KMS-11 (cell line): ENCODE results near the gene NR0B1.

Source experiments
- H2AFZ ChIP-seq: fragments of 200-600 bp; sonication (generic); 2 replicates; pipeline ENCODE4 v1.6.1; 2016; ENCODE audit warnings: antibody characterized with exemption, mixed run types, low read depth
- H3K27ac ChIP-seq: fragments of 200-600 bp; sonication (generic); 2 replicates; pipeline ENCODE4 v1.6.1; 2016; ENCODE audit warnings: mild to moderate bottlenecking, mixed run types
- H3K27me3 ChIP-seq: fragments of 200-600 bp; sonication (generic); 2 replicates; pipeline ENCODE4 v1.6.1; 2017; ENCODE audit warnings: mild to moderate bottlenecking, low read depth, mixed run types, moderate library complexity; ENCODE audit not compliant: insufficient read depth
- H3K36me3 ChIP-seq: fragments of 200-600 bp; sonication (generic); 2 replicates; pipeline ENCODE4 v1.6.1; 2017; ENCODE audit warnings: mild to moderate bottlenecking, mixed run types; ENCODE audit not compliant: insufficient read depth
- H3K4me1 ChIP-seq: fragments of 200-600 bp; sonication (generic); 2 replicates; pipeline ENCODE4 v1.6.1; 2016; ENCODE audit warnings: mild to moderate bottlenecking, low read depth, mixed run types; ENCODE audit not compliant: poor library complexity, severe bottlenecking
- H3K4me2 ChIP-seq: fragments of 200-600 bp; sonication (generic); 2 replicates; pipeline ENCODE4 v1.7.0; 2016; ENCODE audit warnings: mild to moderate bottlenecking, mixed run types
- H3K4me3 ChIP-seq: fragments of 200-600 bp; sonication (generic); IDR thresholded peaks from 2 replicates; pipeline ENCODE4 v1.6.1; 2017; ENCODE audit warnings: low read depth, low read length, mixed read lengths; ENCODE audit not compliant: insufficient read depth
- H3K79me2 ChIP-seq: fragments of 200-600 bp; sonication (generic); 2 replicates; pipeline ENCODE4 v1.6.1; 2016; ENCODE audit warnings: low read depth, mixed run types; ENCODE audit not compliant: insufficient read depth
- H3K9ac ChIP-seq: fragments of 200-600 bp; sonication (generic); 2 replicates; pipeline ENCODE4 v1.6.1; 2016; ENCODE audit warnings: mild to moderate bottlenecking, mixed run types
- H4K20me1 ChIP-seq: fragments of 200-600 bp; sonication (generic); 2 replicates; pipeline ENCODE4 v1.6.1; 2016; ENCODE audit warnings: mild to moderate bottlenecking, mixed run types; ENCODE audit not compliant: insufficient read depth
- CTCF ChIP-seq: fragments of 200-600 bp; sonication (generic); conservative IDR thresholded peaks from 2 replicates; pipeline ENCODE4 v1.6.1; 2017; ENCODE audit warnings: low read depth, mild to moderate bottlenecking, antibody characterized with exemption, low read length, moderate library complexity, mixed read lengths

NR0B1 gene

GRCh38 chrX:30275498-30275897, 33.7 kb downstream of the NR0B1 start:
- H3K79me2 ChIP-seq = no peaks in the 10 kb centered on the region
- H3K27me3 ChIP-seq = no peaks in the 10 kb centered on the region
- no peaks in the 10 kb centered on the region for H4K20me1 ChIP-seq
- no peak overlapping the region for H3K27ac ChIP-seq
- H3K4me1 ChIP-seq = no peaks in the 10 kb centered on the region
- H2AFZ ChIP-seq = no peak overlapping the region
- no peak overlapping the region for H3K9ac ChIP-seq
- no peak overlapping the region for H3K4me3 ChIP-seq
- TF ChIP-seq CTCF = no peak
- H3K4me2 ChIP-seq = no peak overlapping the region
- no peaks in the 10 kb centered on the region for H3K36me3 ChIP-seq

GRCh38 chrX:30270639-30271038, 38.6 kb downstream of the NR0B1 start:
- no peak overlapping the region for H3K4me2 ChIP-seq
- H3K36me3 ChIP-seq = no peaks in the 10 kb centered on the region
- no peak for TF ChIP-seq CTCF

GRCh38 chrX:30262763-30263162, 46.4 kb downstream of the NR0B1 start:
- H3K27ac ChIP-seq = no peak overlapping the region
- no peak overlapping the region for H2AFZ ChIP-seq
- H4K20me1 ChIP-seq = no peaks in the 10 kb centered on the region
- no peaks in the 10 kb centered on the region for H3K27me3 ChIP-seq
- TF ChIP-seq CTCF = no peak
- H3K36me3 ChIP-seq = no peaks in the 10 kb centered on the region
- no peak overlapping the region for H3K4me2 ChIP-seq
- no peaks in the 10 kb centered on the region for H3K4me1 ChIP-seq
- no peaks in the 10 kb centered on the region for H3K79me2 ChIP-seq
- no peak overlapping the region for H3K4me3 ChIP-seq
- H3K9ac ChIP-seq = no peak overlapping the region

More at GRCh38 chrX:30270639-30271038, 38.6 kb downstream of the NR0B1 start:
- Histone ChIP-seq H4K20me1 (no peaks in the 10 kb centered on the region), H3K4me3 (no peak overlapping the region), H3K79me2 (no peaks in the 10 kb centered on the region), H3K4me1 (no peaks in the 10 kb centered on the region), H3K9ac (no peak overlapping the region), H2AFZ (no peak overlapping the region), H3K27ac (no peak overlapping the region), H3K27me3 (no peaks in the 10 kb centered on the region)

GRCh38 chrX:30261012-30261411, 48.2 kb downstream of the NR0B1 start:
- Histone ChIP-seq H3K27ac (no peak overlapping the region), H3K27me3 (no peaks in the 10 kb centered on the region), H3K9ac (no peak overlapping the region), H4K20me1 (no peaks in the 10 kb centered on the region), H3K4me3 (no peak overlapping the region), H3K4me2 (no peak overlapping the region), H3K79me2 (no peaks in the 10 kb centered on the region), H2AFZ (no peak overlapping the region), H3K36me3 (no peaks in the 10 kb centered on the region), H3K4me1 (no peaks in the 10 kb centered on the region)
- TF ChIP-seq CTCF = no peak
